ENCODE data around the gene LIPJ. TPM values are rescaled to one million over a fixed set of nuclear protein-coding genes. Genes with fewer than 3 reads are reported as not detected.

LIPJ gene
- total RNA-seq, 5 donors from 2014 or later (not counting 1 experiment from before 2014, with no cell fraction given) = 0.09 to 0.21 (median 0.16) TPM; not detected in 2

DNA sequence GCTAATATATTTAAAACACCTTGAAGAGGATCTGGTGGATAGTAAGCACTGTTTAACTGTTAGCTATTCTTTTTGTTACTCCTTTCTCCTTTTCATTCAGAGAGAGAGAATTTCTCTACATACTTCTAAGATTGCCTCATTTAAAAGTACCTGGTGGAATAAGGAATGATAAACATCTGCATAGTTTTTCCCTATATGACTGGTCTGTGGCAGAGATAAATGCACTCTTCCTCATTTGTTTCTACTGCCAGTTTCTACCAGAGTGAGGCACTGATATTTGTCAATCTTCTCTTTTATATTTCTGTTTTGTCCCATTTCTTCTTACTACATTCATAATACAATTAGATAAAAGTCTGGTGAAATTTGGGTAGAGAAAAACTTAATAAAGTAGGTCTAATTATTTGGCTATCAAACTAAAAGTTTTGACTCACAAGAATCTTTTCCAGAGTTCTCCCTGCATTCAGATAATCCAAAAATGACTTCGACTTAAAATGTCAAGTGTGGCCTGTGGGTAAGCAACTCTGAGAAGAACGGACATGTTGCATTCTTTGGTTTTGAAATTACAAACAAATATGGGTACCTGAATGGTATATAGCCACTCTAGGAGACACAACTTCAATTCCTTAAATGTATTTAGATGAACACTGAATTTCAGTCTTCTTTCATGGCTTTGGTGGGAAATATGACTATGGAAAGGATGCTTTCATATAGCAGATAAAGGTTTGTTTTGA, 42.3 kb upstream of the LIPJ start:
- Histone ChIP-seq H3K9me3 (no peaks in the 10 kb centered on the region), H3K36me3 (ENCODE audit: control insufficient read depth in 2 of 2, extremely low read depth in 1 of 2, insufficient read depth in 1 of 2, low read length in 1 of 2) (peaks cover 0 to 3% of the 10 kb centered on the region in 2 donors), H3K27me3 (replicated peaks in 1 of 2; ENCODE audit: control insufficient read depth in 2 of 2, extremely low read depth in 1 of 2, insufficient read depth in 2 of 2, low read length in 1 of 2) (no peaks in the 10 kb centered on the region), H3K27ac (ENCODE audit: low read length) (no peak overlapping the region), H3K4me3 (ENCODE audit: control insufficient read depth in 1 of 2, extremely low read depth in 1 of 2, low read length in 1 of 2) (no peak overlapping the region), H3K4me1 (ENCODE audit: control insufficient read depth in 1 of 2, extremely low read depth in 1 of 2, insufficient read depth in 2 of 2, low read length in 2 of 2) (no peaks in the 10 kb centered on the region)
- Mint-ChIP-seq H3K27me3 (no peaks in the 10 kb centered on the region), H3K4me1 (no peaks in the 10 kb centered on the region), H3K4me3 (no peak overlapping the region), H3K9me3 (no peaks in the 10 kb centered on the region), H3K36me3 (no peaks in the 10 kb centered on the region), H3K27ac (no peak overlapping the region)
- ATAC-seq (replicated peaks in 1 of 4) = no peak
- CTCF ChIA-PET = interaction anchor here in 1 of 2 donors (0.5 kb wide), 1 partner anchor 65 kb away, joined by 4 read pairs; no protein-coding TSS in a partner anchor
- WGBS (ENCODE audit: insufficient coverage) = no CpG with 5 or more reads among the region's 2 CpGs
- POLR2A ChIA-PET = no interaction called here
- DNase-seq = no peak

DNA sequence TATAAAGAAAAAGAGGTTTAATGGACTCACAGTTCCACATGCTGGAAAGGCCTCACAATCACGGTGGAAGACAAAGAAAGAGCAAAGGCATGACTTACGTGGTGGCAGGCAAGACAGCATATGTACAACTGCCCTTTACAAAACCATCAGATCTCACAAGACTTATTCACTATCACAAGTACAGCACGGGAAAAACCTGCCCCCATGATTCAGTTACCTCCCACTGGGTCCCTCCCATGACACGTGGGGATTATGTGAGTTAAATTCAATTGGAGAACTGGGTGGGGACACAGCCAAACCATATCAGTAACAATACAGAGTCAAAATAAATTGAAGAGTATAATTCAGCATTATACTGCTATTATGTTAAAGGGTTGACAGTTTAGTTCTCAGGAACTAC, 41.2 kb upstream of the LIPJ start:
- Histone ChIP-seq H3K36me3 (ENCODE audit: control insufficient read depth in 2 of 2, extremely low read depth in 1 of 2, insufficient read depth in 1 of 2, low read length in 1 of 2) (peaks cover 0 to 3% of the 10 kb centered on the region in 2 donors), H3K9me3 (no peaks in the 10 kb centered on the region), H3K27me3 (replicated peaks in 1 of 2; ENCODE audit: control insufficient read depth in 2 of 2, extremely low read depth in 1 of 2, insufficient read depth in 2 of 2, low read length in 1 of 2) (no peaks in the 10 kb centered on the region), H3K4me1 (ENCODE audit: control insufficient read depth in 1 of 2, extremely low read depth in 1 of 2, insufficient read depth in 2 of 2, low read length in 2 of 2) (no peaks in the 10 kb centered on the region), H3K4me3 (ENCODE audit: control insufficient read depth in 1 of 2, extremely low read depth in 1 of 2, low read length in 1 of 2) (no peak overlapping the region), H3K27ac (ENCODE audit: low read length) (no peak overlapping the region)
- H3K4me1 Mint-ChIP-seq = no peaks in the 10 kb centered on the region
- H3K27me3 Mint-ChIP-seq = no peaks in the 10 kb centered on the region
- no peaks in the 10 kb centered on the region for H3K36me3 Mint-ChIP-seq
- H3K27ac Mint-ChIP-seq = no peak overlapping the region
- no peak overlapping the region for H3K4me3 Mint-ChIP-seq
- no peaks in the 10 kb centered on the region for H3K9me3 Mint-ChIP-seq
- CTCF ChIA-PET = no interaction called here
- WGBS (ENCODE audit: insufficient coverage) = 50% methylated on average over 2 of the region's 4 CpGs
- POLR2A ChIA-PET = no interaction called here
- no peak for ATAC-seq (replicated peaks in 1 of 4)
- DNase-seq = no peak

- Mint-ChIP-seq H3K27ac (no peak overlapping the region), H3K9me3 (no peaks in the 10 kb centered on the region), H3K27me3 (no peaks in the 10 kb centered on the region), H3K4me1 (no peaks in the 10 kb centered on the region), H3K4me3 (no peak overlapping the region), H3K36me3 (no peaks in the 10 kb centered on the region)
- Histone ChIP-seq H3K36me3 (ENCODE audit: control insufficient read depth in 2 of 2, extremely low read depth in 1 of 2, insufficient read depth in 1 of 2, low read length in 1 of 2) (peaks cover 0 to 3% of the 10 kb centered on the region in 2 donors), H3K27ac (ENCODE audit: low read length) (no peak overlapping the region), H3K4me1 (ENCODE audit: control insufficient read depth in 1 of 2, extremely low read depth in 1 of 2, insufficient read depth in 2 of 2, low read length in 2 of 2) (no peaks in the 10 kb centered on the region), H3K4me3 (ENCODE audit: control insufficient read depth in 1 of 2, extremely low read depth in 1 of 2, low read length in 1 of 2) (no peak overlapping the region), H3K9me3 (no peaks in the 10 kb centered on the region), H3K27me3 (replicated peaks in 1 of 2; ENCODE audit: control insufficient read depth in 2 of 2, extremely low read depth in 1 of 2, insufficient read depth in 2 of 2, low read length in 1 of 2) (no peaks in the 10 kb centered on the region)
- DNase-seq (no peak), ATAC-seq (replicated peaks in 1 of 4) (no peak)
- no CpG with 5 or more reads among the region's 3 CpGs for WGBS (ENCODE audit: insufficient coverage)
- POLR2A ChIA-PET = no interaction called here
- CTCF ChIA-PET = no interaction called here
These were observed 40.1 kb upstream of the LIPJ start for GRCh38 chr10:88546497-88546896.

DNA sequence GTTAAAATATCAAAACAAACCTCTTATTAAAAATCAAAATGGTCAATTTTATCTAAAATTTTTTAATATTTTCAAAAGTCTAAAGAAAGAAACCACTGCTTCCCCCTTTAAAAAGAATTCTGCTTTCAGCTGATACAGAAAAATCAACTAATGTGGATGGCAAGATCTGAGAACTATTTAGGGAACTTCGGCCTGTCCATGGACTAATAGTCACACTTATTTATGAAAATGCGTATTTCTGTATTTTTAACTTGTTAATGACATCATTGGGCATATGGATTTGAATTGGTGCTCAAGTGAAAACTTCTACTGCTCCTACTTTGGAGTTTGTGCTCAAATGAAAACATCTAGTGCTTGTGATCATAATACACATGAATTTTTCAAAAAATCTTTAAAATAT, 35.3 kb upstream of the LIPJ start:
- DNase-seq (no peak), ATAC-seq (replicated peaks in 1 of 4) (no peak)
- WGBS (ENCODE audit: insufficient coverage) = no CpG with 5 or more reads among the region's 2 CpGs
- H3K4me3 ChIP-seq (ENCODE audit: control insufficient read depth in 1 of 2, extremely low read depth in 1 of 2, low read length in 1 of 2) = no peak overlapping the region
- Mint-ChIP-seq H3K36me3 (peaks cover 4% of the 10 kb centered on the region), H3K27ac (no peak overlapping the region), H3K4me3 (no peak overlapping the region), H3K4me1 (no peaks in the 10 kb centered on the region), H3K27me3 (no peaks in the 10 kb centered on the region), H3K9me3 (no peaks in the 10 kb centered on the region)
- CTCF ChIA-PET = interaction anchor here (1.6 to 2.1 kb wide), 2 partner anchors 689 to 700 kb away, joined by 10 to 11 read pairs; no protein-coding TSS in a partner anchor
- H3K4me1 ChIP-seq (ENCODE audit: control insufficient read depth in 1 of 2, extremely low read depth in 1 of 2, insufficient read depth in 2 of 2, low read length in 2 of 2) = no peaks in the 10 kb centered on the region
- no peak overlapping the region for H3K27ac ChIP-seq (ENCODE audit: low read length)
- POLR2A ChIA-PET = no interaction called here
- no peaks in the 10 kb centered on the region for H3K27me3 ChIP-seq (replicated peaks in 1 of 2; ENCODE audit: control insufficient read depth in 2 of 2, extremely low read depth in 1 of 2, insufficient read depth in 2 of 2, low read length in 1 of 2)
- H3K9me3 ChIP-seq = no peaks in the 10 kb centered on the region
- H3K36me3 ChIP-seq (ENCODE audit: control insufficient read depth in 2 of 2, extremely low read depth in 1 of 2, insufficient read depth in 1 of 2, low read length in 1 of 2) = no peaks in the 10 kb centered on the region

GRCh38 chr10:88553116-88553752, 33.3 kb upstream of the LIPJ start:
- H3K9me3 ChIP-seq = no peaks in the 10 kb centered on the region
- Mint-ChIP-seq H3K36me3 (peaks cover 4% of the 10 kb centered on the region), H3K9me3 (no peaks in the 10 kb centered on the region), H3K27ac (no peak overlapping the region), H3K27me3 (no peaks in the 10 kb centered on the region), H3K4me1 (no peaks in the 10 kb centered on the region), H3K4me3 (no peak overlapping the region)
- ATAC-seq (replicated peaks in 1 of 4) (peak; percentile 72 to 85 (median 78)), DNase-seq (peak in 30 of 35 experiments; percentile 2 to 71 (median 17))
- H3K4me3 ChIP-seq (ENCODE audit: control insufficient read depth in 1 of 2, extremely low read depth in 1 of 2, low read length in 1 of 2) = no peak overlapping the region
- ChIA-PET CTCF (interaction anchor here (0.9 to 2.4 kb wide), 8 partner anchors 467 to 896 kb away, joined by 3 to 8 read pairs (median 4); no protein-coding TSS in a partner anchor), POLR2A (no interaction called here)
- no peaks in the 10 kb centered on the region for H3K36me3 ChIP-seq (ENCODE audit: control insufficient read depth in 2 of 2, extremely low read depth in 1 of 2, insufficient read depth in 1 of 2, low read length in 1 of 2)
- no CpG with 5 or more reads among the region's 2 CpGs for WGBS (ENCODE audit: insufficient coverage)
- no peaks in the 10 kb centered on the region for H3K4me1 ChIP-seq (ENCODE audit: control insufficient read depth in 1 of 2, extremely low read depth in 1 of 2, insufficient read depth in 2 of 2, low read length in 2 of 2)
- H3K27me3 ChIP-seq (replicated peaks in 1 of 2; ENCODE audit: control insufficient read depth in 2 of 2, extremely low read depth in 1 of 2, insufficient read depth in 2 of 2, low read length in 1 of 2) = no peaks in the 10 kb centered on the region
- H3K27ac ChIP-seq (ENCODE audit: low read length) = no peak overlapping the region

DNA sequence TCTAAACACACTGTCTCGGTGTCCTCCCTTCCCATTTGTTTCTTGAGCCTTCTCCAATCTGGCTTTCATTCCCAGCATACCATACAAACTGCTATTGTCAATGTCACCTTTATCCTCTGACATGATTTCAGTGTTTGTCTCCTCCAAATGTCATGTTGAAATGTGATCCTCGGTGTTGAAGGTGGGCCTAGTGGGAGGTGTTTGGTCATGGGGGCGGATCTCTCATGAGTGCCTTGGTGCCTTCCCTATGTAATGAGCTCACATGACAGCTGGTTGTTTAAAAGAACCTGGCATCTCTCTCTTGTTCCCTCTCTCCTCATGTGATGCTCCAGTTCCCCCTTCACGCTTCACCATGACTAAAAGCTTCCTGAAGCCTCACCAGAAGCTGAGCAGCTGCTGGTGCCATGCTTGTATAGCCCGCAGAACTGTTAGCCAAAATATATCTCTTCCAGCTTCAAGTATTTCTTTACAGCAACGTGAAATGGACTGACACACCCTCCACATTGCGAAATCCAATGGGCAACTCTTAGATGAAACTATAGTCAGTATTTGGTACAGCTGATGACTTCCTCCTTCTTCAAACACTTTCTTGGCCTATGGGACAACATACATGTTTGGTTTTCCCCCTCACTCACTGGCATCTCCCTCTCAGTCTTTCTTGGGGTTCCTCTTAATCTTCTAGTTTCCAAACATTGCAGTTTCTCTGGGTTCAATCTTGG, 31.2 kb upstream of the LIPJ start:
- Histone ChIP-seq H3K36me3 (ENCODE audit: control insufficient read depth in 2 of 2, extremely low read depth in 1 of 2, insufficient read depth in 1 of 2, low read length in 1 of 2) (no peaks in the 10 kb centered on the region), H3K9me3 (no peaks in the 10 kb centered on the region), H3K4me3 (ENCODE audit: control insufficient read depth in 1 of 2, extremely low read depth in 1 of 2, low read length in 1 of 2) (no peak overlapping the region), H3K27ac (ENCODE audit: low read length) (no peak overlapping the region), H3K27me3 (replicated peaks in 1 of 2; ENCODE audit: control insufficient read depth in 2 of 2, extremely low read depth in 1 of 2, insufficient read depth in 2 of 2, low read length in 1 of 2) (no peaks in the 10 kb centered on the region), H3K4me1 (ENCODE audit: control insufficient read depth in 1 of 2, extremely low read depth in 1 of 2, insufficient read depth in 2 of 2, low read length in 2 of 2) (peaks cover 0 to 2% of the 10 kb centered on the region in 2 experiments)
- ChIA-PET POLR2A (no interaction called here), CTCF (interaction anchor here in 1 of 2 donors (0.6 kb wide), 1 partner anchor 515 kb away, joined by 3 read pairs; no protein-coding TSS in a partner anchor)
- Mint-ChIP-seq H3K4me3 (no peak overlapping the region), H3K9me3 (no peaks in the 10 kb centered on the region), H3K27ac (no peak overlapping the region), H3K4me1 (peaks cover 0 to 8% (median 6%) of the 10 kb centered on the region in 3 donors), H3K27me3 (no peaks in the 10 kb centered on the region), H3K36me3 (peaks cover 4% of the 10 kb centered on the region)
- DNase-seq (no peak), ATAC-seq (replicated peaks in 1 of 4) (no peak)
- WGBS (ENCODE audit: insufficient coverage) = 88% methylated on average over 5 of the region's 7 CpGs

All from T-cell (primary cell).